Activated CD4-positive, alpha-beta T cell treated with anti-CD3 and anti-CD28 coated beads for 36 hours (primary cell): ENCODE measurements around the gene NAP1L4. TPM values are rescaled to one million over a fixed set of nuclear protein-coding genes. Genes with fewer than 3 reads are reported as not detected.
"Not testable (repeated sequence)": the region's sequence is repeated elsewhere in the genome, so short reads cannot be mapped to it uniquely, and the experiment has no call there.

Experiments used
- ATAC-seq: fragments of 200-7000 bp; cut with Tn5 transposase; one replicate; pipeline ENCODE4 v1.10.0; 2021; ENCODE audit warnings: mild to moderate bottlenecking, moderate library complexity
- CTCF ChIA-PET: fragments of 350-600 bp; sonication (Branson Sonifier 250); formaldehyde crosslinking; loops from one replicate; lab custom pipeline; 2021; ENCODE audit warnings: antibody characterized with exemption; lab: Charles Lee
- POLR2A ChIA-PET: fragments of 350-600 bp; sonication (Branson Sonifier 250); formaldehyde crosslinking; loops from one replicate; lab custom pipeline; 2021; ENCODE audit warnings: antibody characterized with exemption, inconsistent platforms; lab: Charles Lee
- DNase-seq: peaks from one replicate; pipeline ENCODE4 v3.0.0-alpha.2; 2020
- H3K27ac Mint-ChIP-seq: one replicate; pipeline ENCODE4 v1.8.0; 2021; ENCODE audit warnings: mixed read lengths
- H3K27me3 Mint-ChIP-seq: one replicate; pipeline ENCODE4 v1.8.0; 2021; ENCODE audit warnings: mixed read lengths
- H3K36me3 Mint-ChIP-seq: one replicate; pipeline ENCODE4 v1.8.0; 2021; ENCODE audit warnings: low read depth, mixed read lengths
- H3K4me1 Mint-ChIP-seq: one replicate; pipeline ENCODE4 v1.8.0; 2021; ENCODE audit warnings: mixed read lengths
- H3K4me3 Mint-ChIP-seq: one replicate; pipeline ENCODE4 v1.8.0; 2021; ENCODE audit warnings: mild to moderate bottlenecking, moderate library complexity, mixed read lengths
- H3K9me3 Mint-ChIP-seq: one replicate; pipeline ENCODE4 v1.8.0; 2021; ENCODE audit warnings: low read depth, mixed read lengths
- intact Hi-C, 2 experiments: fragments of 100-400 bp; cut with DNase I in 1 of 2; cut with micrococcal nuclease in 1 of 2; formaldehyde crosslinking; loops; one replicate each; pipeline versions ENCODE4 v1.14.2 to v1.15.1; 2022 to 2024; cut with DNase I, micrococcal nuclease
- total RNA-seq, 2 experiments: library from RNA; stranded (reverse); gene quantifications; one replicate each; pipeline ENCODE4 v1.2.3, GENCODE V29; 2021

Gene NAP1L4
- total RNA-seq, 2 experiments from 2014 or later: 241 to 246 TPM

GRCh38 chr11:2937641-2938457 is 54.3 kb downstream of the NAP1L4 start:
- H3K4me3 Mint-ChIP-seq: peak overlapping the region; percentile 25
- peaks cover 16% of the 10 kb centered on the region for H3K4me1 Mint-ChIP-seq
- POLR2A ChIA-PET, H3K27ac Mint-ChIP-seq, DNase-seq, H3K27me3 Mint-ChIP-seq, ATAC-seq, intact Hi-C loops: not testable (repeated sequence)
- CTCF ChIA-PET: interaction anchor here (0.6 kb wide), 1 partner anchor 45 kb away, joined by 4 read pairs; no protein-coding TSS in a partner anchor
- H3K36me3 Mint-ChIP-seq: peaks cover 24% of the 10 kb centered on the region
- peaks cover 22% of the 10 kb centered on the region for H3K9me3 Mint-ChIP-seq

GRCh38 chr11:2934611-2935239 is 57.4 kb downstream of the NAP1L4 start:
- peaks cover 23% of the 10 kb centered on the region for H3K36me3 Mint-ChIP-seq
- DNase-seq (peak; percentile 4), ATAC-seq (no peak)
- H3K27me3 Mint-ChIP-seq: peaks cover 4% of the 10 kb centered on the region
- intact Hi-C loops: loop anchor here in 1 of 2 experiments (5.0 kb wide), 1 partner anchor 42 kb away; no protein-coding TSS in a partner anchor
- H3K9me3 Mint-ChIP-seq: peaks cover 20% of the 10 kb centered on the region
- CTCF ChIA-PET: interaction anchor here (2.3 kb wide), 1 partner anchor 42 kb away, joined by 9 read pairs; no protein-coding TSS in a partner anchor
- POLR2A ChIA-PET: interaction anchor here (2.8 kb wide), 1 partner anchor 11 kb away, joined by 10 read pairs; no protein-coding TSS in a partner anchor
- H3K27ac Mint-ChIP-seq: no peak overlapping the region
- H3K4me3 Mint-ChIP-seq: no peak overlapping the region
- H3K4me1 Mint-ChIP-seq: peaks cover 17% of the 10 kb centered on the region

GRCh38 chr11:2934021-2934550 is 58.0 kb downstream of the NAP1L4 start:
- Mint-ChIP-seq H3K27ac (no peak overlapping the region), H3K9me3 (peaks cover 18% of the 10 kb centered on the region), H3K4me1 (peaks cover 17% of the 10 kb centered on the region), H3K27me3 (peaks cover 5% of the 10 kb centered on the region), H3K36me3 (peaks cover 20% of the 10 kb centered on the region), H3K4me3 (no peak overlapping the region)
- DNase-seq (no peak), ATAC-seq (no peak)
- POLR2A ChIA-PET: interaction anchor here (0.6 to 2.8 kb wide), 4 partner anchors 11 to 56 kb away, joined by 3 to 10 read pairs (median 3); no protein-coding TSS in a partner anchor
- CTCF ChIA-PET: interaction anchor here (0.8 to 2.3 kb wide), 2 partner anchors 42 to 46 kb away, joined by 3 to 9 read pairs; no protein-coding TSS in a partner anchor
- intact Hi-C loops: loop anchor here in 1 of 2 experiments (5.0 kb wide), 1 partner anchor 42 kb away; no protein-coding TSS in a partner anchor

- intact Hi-C loops: loop anchor here (2.0 to 5.0 kb wide), 2 partner anchors 41 to 55 kb away; no protein-coding TSS in a partner anchor
- Mint-ChIP-seq H3K27ac (peak overlapping the region; percentile 31), H3K4me1 (peaks cover 18% of the 10 kb centered on the region), H3K27me3 (peaks cover 7% of the 10 kb centered on the region), H3K9me3 (peaks cover 12% of the 10 kb centered on the region), H3K4me3 (no peak overlapping the region), H3K36me3 (peaks cover 15% of the 10 kb centered on the region)
- peak; percentile 79 for DNase-seq
- ChIA-PET CTCF (interaction anchor here (0.7 to 2.3 kb wide), 3 partner anchors 41 to 401 kb away, joined by 3 to 9 read pairs (median 3); no protein-coding TSS in a partner anchor), POLR2A (interaction anchor here (0.6 to 2.8 kb wide), 4 partner anchors 12 to 57 kb away, joined by 3 to 10 read pairs (median 3); no protein-coding TSS in a partner anchor)
- peak; percentile 71 for ATAC-seq
These were observed 58.6 kb downstream of the NAP1L4 start for GRCh38 chr11:2933375-2934020.

- ChIA-PET POLR2A (interaction anchor here (1.1 to 2.8 kb wide), 2 partner anchors 13 to 58 kb away, joined by 3 to 10 read pairs; no protein-coding TSS in a partner anchor), CTCF (interaction anchor here (0.7 to 2.3 kb wide), 2 partner anchors 40 to 400 kb away, joined by 3 to 9 read pairs; no protein-coding TSS in a partner anchor)
- ATAC-seq: no peak
These were observed 59.3 kb downstream of the NAP1L4 start for GRCh38 chr11:2932850-2933251.

GRCh38 chr11:2931771-2932738 is 60.1 kb downstream of the NAP1L4 start:
- peaks cover 17% of the 10 kb centered on the region for H3K27me3 Mint-ChIP-seq
- H3K9me3 Mint-ChIP-seq: no peaks in the 10 kb centered on the region
- ATAC-seq: no peak
- no peak for DNase-seq
- intact Hi-C loops: loop anchor here (2.0 to 5.0 kb wide), 3 partner anchors 39 to 57 kb away; no protein-coding TSS in a partner anchor
- peak overlapping the region; percentile 60 for H3K27ac Mint-ChIP-seq
- peaks cover 27% of the 10 kb centered on the region for H3K4me1 Mint-ChIP-seq
- CTCF ChIA-PET: interaction anchor here (2.3 kb wide), 1 partner anchor 40 kb away, joined by 9 read pairs; no protein-coding TSS in a partner anchor
- H3K36me3 Mint-ChIP-seq: peaks cover 2% of the 10 kb centered on the region
- no peak overlapping the region for H3K4me3 Mint-ChIP-seq
- POLR2A ChIA-PET: interaction anchor here (2.8 kb wide), 1 partner anchor 13 kb away, joined by 10 read pairs; no protein-coding TSS in a partner anchor

More at GRCh38 chr11:2932850-2933251, 59.3 kb downstream of the NAP1L4 start:
- DNase-seq: peak; percentile 29
- peaks cover 9% of the 10 kb centered on the region for H3K36me3 Mint-ChIP-seq
- peaks cover 12% of the 10 kb centered on the region for H3K27me3 Mint-ChIP-seq
- H3K4me1 Mint-ChIP-seq: peaks cover 24% of the 10 kb centered on the region
- H3K9me3 Mint-ChIP-seq: peaks cover 5% of the 10 kb centered on the region
- H3K27ac Mint-ChIP-seq: peak overlapping the region; percentile 31
- H3K4me3 Mint-ChIP-seq: no peak overlapping the region
- intact Hi-C loops: loop anchor here (2.0 to 5.0 kb wide), 2 partner anchors 41 to 56 kb away; no protein-coding TSS in a partner anchor

GRCh38 chr11:2931420-2931746 is 60.7 kb downstream of the NAP1L4 start:
- Mint-ChIP-seq H3K4me3 (no peak overlapping the region), H3K9me3 (no peaks in the 10 kb centered on the region), H3K36me3 (no peaks in the 10 kb centered on the region), H3K27me3 (peaks cover 18% of the 10 kb centered on the region), H3K4me1 (peaks cover 27% of the 10 kb centered on the region), H3K27ac (peak overlapping the region; percentile 60)
- intact Hi-C loops: loop anchor here (2.0 to 5.0 kb wide), 2 partner anchors 39 kb away; no protein-coding TSS in a partner anchor
- POLR2A ChIA-PET: interaction anchor here (1.7 kb wide), 1 partner anchor 10 kb away, joined by 4 read pairs; no protein-coding TSS in a partner anchor
- DNase-seq: no peak
- no peak for ATAC-seq
- CTCF ChIA-PET: no interaction called here

GRCh38 chr11:2930704-2931419 is 61.3 kb downstream of the NAP1L4 start:
- H3K36me3 Mint-ChIP-seq: no peaks in the 10 kb centered on the region
- DNase-seq (peak; percentile 80), ATAC-seq (peak; percentile 28)
- peak overlapping the region; percentile 61 for H3K4me3 Mint-ChIP-seq
- CTCF ChIA-PET: interaction anchor here (0.7 to 1.8 kb wide), 6 partner anchors 10 to 82 kb away, joined by 3 to 6 read pairs (median 4); a partner anchor contains a TSS
- POLR2A ChIA-PET: interaction anchor here (1.7 kb wide), 1 partner anchor 10 kb away, joined by 4 read pairs; no protein-coding TSS in a partner anchor
- no peaks in the 10 kb centered on the region for H3K9me3 Mint-ChIP-seq
- peaks cover 27% of the 10 kb centered on the region for H3K4me1 Mint-ChIP-seq
- intact Hi-C loops: loop anchor here (1.0 to 5.0 kb wide), 5 partner anchors 38 to 399 kb away; partner anchors contain the start of gene CARS1 (in 1 of the 2)
- peaks cover 19% of the 10 kb centered on the region for H3K27me3 Mint-ChIP-seq
- H3K27ac Mint-ChIP-seq: peak overlapping the region; percentile 47
